PC-3 (cell line): ENCODE measurements around the gene E2F2. TPM values are rescaled to one million over a fixed set of nuclear protein-coding genes. Genes with fewer than 3 reads are reported as not detected.

ENCODE experiments used
- ATAC-seq: fragments of 200-7000 bp; cut with Tn5 transposase; 2 replicates; pipeline ENCODE4 v1.9.1; 2020; ENCODE audit warnings: mild to moderate bottlenecking, moderate library complexity
- BruUV-seq: library from RNA; stranded (reverse); fragments of 400-500 nt; replicated peaks from 2 replicates; lab custom pipeline; 2021; lab: Mats Ljungman, UMichigan
- CTCF ChIA-PET: fragments of 300-600 bp; sonication (Branson Sonifier 250); formaldehyde crosslinking; loops from one replicate; lab custom pipeline; 2022; ENCODE audit warnings: antibody characterized with exemption; lab: Charles Lee
- POLR2A ChIA-PET: fragments of 300-600 bp; sonication (Branson Sonifier 250); formaldehyde crosslinking; loops from one replicate; lab custom pipeline; 2022; ENCODE audit warnings: antibody characterized with exemption; ENCODE audit not compliant: unreplicated experiment; lab: Charles Lee
- DNase-seq: peaks from one replicate; pipeline ENCODE4 v3.0.0-alpha.2; 2015
- H2AFZ ChIP-seq: fragments of 300-600 bp; sonication (generic); 2 replicates; pipeline ENCODE4 v1.6.0; 2016; ENCODE audit warnings: antibody characterized with exemption, low read length
- H3F3A ChIP-seq: fragments of 300-600 bp; sonication (generic); one replicate; pipeline ENCODE4 v1.6.0; 2017; ENCODE audit warnings: antibody characterized with exemption, low read length, control low read depth, mild to moderate bottlenecking; ENCODE audit not compliant: unreplicated experiment
- H3K27ac ChIP-seq: fragments of 300-600 bp; sonication (generic); 2 replicates; pipeline ENCODE4 v1.5.1; 2016; ENCODE audit warnings: mild to moderate bottlenecking, low read length
- H3K27me3 ChIP-seq: fragments of 300-600 bp; sonication (generic); 2 replicates; pipeline ENCODE4 v1.6.1; 2016; ENCODE audit warnings: low read length, mixed read lengths
- H3K36me3 ChIP-seq: fragments of 300-600 bp; sonication (generic); 2 replicates; pipeline ENCODE4 v1.6.1; 2016; ENCODE audit warnings: low read depth, mixed run types, low read length, mixed read lengths
- H3K4me1 ChIP-seq: fragments of 300-600 bp; sonication (generic); 2 replicates; pipeline ENCODE4 v1.5.1; 2016; ENCODE audit warnings: low read length; ENCODE audit not compliant: insufficient read depth
- H3K4me2 ChIP-seq: fragments of 300-600 bp; sonication (generic); 2 replicates; pipeline ENCODE4 v1.6.0; 2016; ENCODE audit warnings: low read length
- H3K4me3 ChIP-seq: fragments of 300-600 bp; sonication (generic); 2 replicates; pipeline ENCODE4 v1.5.1; 2016; ENCODE audit warnings: mild to moderate bottlenecking, low read length, mixed read lengths
- H3K79me2 ChIP-seq: fragments of 300-600 bp; sonication (generic); 2 replicates; pipeline ENCODE4 v1.6.1; 2017; ENCODE audit warnings: low read length, mixed read lengths
- H3K9ac ChIP-seq: fragments of 300-600 bp; sonication (generic); 2 replicates; pipeline ENCODE4 v1.6.0; 2016; ENCODE audit warnings: mild to moderate bottlenecking, low read length
- H3K9me2 ChIP-seq: fragments of 300-600 bp; sonication (generic); replicated peaks from 2 replicates; pipeline ENCODE4 v1.6.1; 2016; ENCODE audit warnings: mixed run types, low read length, mixed read lengths
- H3K9me3 ChIP-seq: fragments of 300-600 bp; sonication (generic); 2 replicates; pipeline ENCODE4 v1.6.1; 2016; ENCODE audit warnings: low read length, mixed read lengths
- H4K20me1 ChIP-seq: fragments of 300-600 bp; sonication (generic); 2 replicates; pipeline ENCODE4 v1.6.1; 2016; ENCODE audit warnings: low read length, mixed read lengths
- EZH2 ChIP-seq: fragments of 300-600 bp; sonication (generic); IDR thresholded peaks from one replicate; pipeline ENCODE4 v1.6.1; 2017; ENCODE audit warnings: antibody characterized with exemption, mild to moderate bottlenecking, low read length; ENCODE audit not compliant: unreplicated experiment
- EZH2phosphoT487 ChIP-seq: fragments of 300-600 bp; sonication (generic); IDR thresholded peaks from 2 replicates; pipeline ENCODE4 v1.6.1; 2018; ENCODE audit warnings: mild to moderate bottlenecking, antibody characterized with exemption, low read length, borderline replicate concordance
- intact Hi-C: fragments of 100-400 bp; cut with micrococcal nuclease; formaldehyde crosslinking; loops from 2 replicates; pipeline ENCODE4 v1.9.0; 2023
- total RNA-seq: library from RNA; depleted of rRNA; stranded (reverse); fragments of >200 nt; gene quantifications from 2 replicates; pipeline ENCODE4 v1.2.3, GENCODE V29; 2014
- TF ChIP-seq, protein P1 (sequence below): fragments of 300-600 bp; sonication (generic); conservative IDR thresholded peaks from 2 replicates; pipeline ENCODE4 v1.5.1; 2017; ENCODE audit warnings: antibody characterized with exemption, low read depth, mild to moderate bottlenecking, low read length

The E2F2 gene
- total RNA-seq, 1 experiment from 2014 or later: 7.0 TPM

DNA sequence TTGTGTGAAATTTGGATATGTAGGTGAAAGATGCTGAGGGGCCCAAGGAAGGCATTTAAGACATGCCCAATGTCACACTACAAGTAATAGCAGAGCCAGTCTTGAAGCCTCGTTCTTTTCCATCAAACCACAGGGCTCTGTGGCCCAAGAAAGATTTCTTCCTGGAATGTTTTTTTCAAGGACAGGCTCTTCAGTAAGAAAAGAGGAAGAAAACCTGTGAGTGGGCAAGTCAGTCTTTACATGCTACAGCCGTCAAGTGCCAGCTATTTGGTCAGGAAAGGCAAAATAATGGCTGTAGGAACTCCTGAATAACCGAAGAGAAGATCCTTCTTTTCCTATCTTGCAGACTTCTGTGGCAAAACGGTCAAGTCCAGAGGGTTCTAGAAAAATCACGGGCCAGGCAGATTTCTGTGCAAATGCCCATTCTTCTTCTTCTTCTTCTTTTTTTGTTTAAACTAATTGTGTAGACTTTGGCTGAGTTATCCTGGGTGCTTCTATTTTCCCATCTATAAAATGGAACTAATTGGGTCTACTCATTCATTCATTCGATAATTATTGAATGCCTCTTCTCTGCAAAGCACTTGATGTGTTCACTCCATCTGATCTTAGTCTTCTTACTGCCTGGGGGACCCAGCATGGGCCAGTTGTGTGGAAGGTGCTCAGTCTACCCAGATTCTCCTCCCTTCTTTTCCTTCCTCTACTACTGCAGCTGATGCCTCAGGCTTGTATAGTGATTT, 30.2 kb upstream of the E2F2 start:
- peak overlapping the region; percentile 68; the same call in 1 of the 2 replicates for H3K4me2 ChIP-seq
- peak overlapping the region; percentile 71 for H3K27ac ChIP-seq
- no peak overlapping the region for H3K4me3 ChIP-seq
- H3K9ac ChIP-seq: no peak overlapping the region; the same call in 1 of the 2 replicates
- CTCF ChIA-PET: no interaction called here
- H3K9me3 ChIP-seq: no peaks in the 10 kb centered on the region
- POLR2A ChIA-PET: interaction anchor here (0.6 kb wide), 1 partner anchor 16 kb away, joined by 10 read pairs; no protein-coding TSS in a partner anchor
- no peaks in the 10 kb centered on the region for H4K20me1 ChIP-seq
- ATAC-seq (no peak), DNase-seq (no peak)
- H3K9me2 ChIP-seq: no peaks in the 10 kb centered on the region
- H3K79me2 ChIP-seq: peaks cover 11% of the 10 kb centered on the region; the same call in 1 of the 2 replicates
- TF ChIP-seq EZH2: no peak
- TF ChIP-seq, protein P1, sequence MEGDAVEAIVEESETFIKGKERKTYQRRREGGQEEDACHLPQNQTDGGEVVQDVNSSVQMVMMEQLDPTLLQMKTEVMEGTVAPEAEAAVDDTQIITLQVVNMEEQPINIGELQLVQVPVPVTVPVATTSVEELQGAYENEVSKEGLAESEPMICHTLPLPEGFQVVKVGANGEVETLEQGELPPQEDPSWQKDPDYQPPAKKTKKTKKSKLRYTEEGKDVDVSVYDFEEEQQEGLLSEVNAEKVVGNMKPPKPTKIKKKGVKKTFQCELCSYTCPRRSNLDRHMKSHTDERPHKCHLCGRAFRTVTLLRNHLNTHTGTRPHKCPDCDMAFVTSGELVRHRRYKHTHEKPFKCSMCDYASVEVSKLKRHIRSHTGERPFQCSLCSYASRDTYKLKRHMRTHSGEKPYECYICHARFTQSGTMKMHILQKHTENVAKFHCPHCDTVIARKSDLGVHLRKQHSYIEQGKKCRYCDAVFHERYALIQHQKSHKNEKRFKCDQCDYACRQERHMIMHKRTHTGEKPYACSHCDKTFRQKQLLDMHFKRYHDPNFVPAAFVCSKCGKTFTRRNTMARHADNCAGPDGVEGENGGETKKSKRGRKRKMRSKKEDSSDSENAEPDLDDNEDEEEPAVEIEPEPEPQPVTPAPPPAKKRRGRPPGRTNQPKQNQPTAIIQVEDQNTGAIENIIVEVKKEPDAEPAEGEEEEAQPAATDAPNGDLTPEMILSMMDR: no peak
- no peak for TF ChIP-seq EZH2phosphoT487
- no peaks in the 10 kb centered on the region for H3K27me3 ChIP-seq
- H3F3A ChIP-seq: no peaks in the 10 kb centered on the region
- H3K4me1 ChIP-seq: peaks cover 49% of the 10 kb centered on the region
- intact Hi-C loops: no loop called here
- no TSS peak for BruUV-seq
- H3K36me3 ChIP-seq: no peaks in the 10 kb centered on the region
- H2AFZ ChIP-seq: no peak overlapping the region

DNA sequence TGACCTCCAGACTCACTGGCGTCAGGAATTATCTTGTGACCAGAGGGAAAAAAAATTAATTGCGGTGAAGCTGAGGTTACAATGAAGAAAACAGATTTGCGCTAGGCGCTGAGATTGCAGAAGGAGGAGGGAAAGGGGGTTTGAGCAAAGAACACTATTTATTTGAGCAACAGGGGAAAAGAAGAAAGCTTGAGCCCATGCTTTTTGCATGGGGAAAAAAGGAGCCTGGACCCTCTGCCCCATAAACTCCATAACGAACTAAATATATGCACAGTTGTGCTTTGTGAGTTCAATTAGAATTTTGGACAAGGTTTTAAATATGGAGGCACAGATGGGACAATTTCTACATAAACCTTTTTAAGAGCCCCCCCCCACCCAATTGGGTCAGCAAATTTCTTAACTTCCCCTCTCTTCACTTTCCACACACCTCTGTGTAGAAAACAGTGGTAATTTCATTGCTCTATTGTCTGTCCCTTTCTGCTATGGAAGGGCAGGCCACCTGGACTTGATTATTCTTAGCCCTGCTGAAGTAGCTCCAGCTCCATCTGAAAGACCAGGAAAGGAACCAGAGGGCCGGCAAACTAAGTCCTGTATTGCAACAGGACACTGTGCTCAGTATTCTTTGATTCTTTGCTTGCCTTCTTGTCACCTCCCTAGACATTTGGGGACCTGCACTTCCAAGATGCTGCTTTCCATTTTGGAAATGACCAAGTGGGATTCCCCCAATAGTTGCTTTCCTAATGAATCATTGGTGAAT, 29.1 kb upstream of the E2F2 start:
- POLR2A ChIA-PET: interaction anchor here (0.6 kb wide), 1 partner anchor 218 kb away, joined by 3 read pairs; the partner anchor contains the start of gene PITHD1
- Histone ChIP-seq H3K36me3 (no peaks in the 10 kb centered on the region), H3K4me3 (peak overlapping the region; percentile 82), H3K9me2 (no peaks in the 10 kb centered on the region), H2AFZ (peak overlapping the region; percentile 57), H3K79me2 (peaks cover 11% of the 10 kb centered on the region; the same call in 1 of the 2 replicates), H3K27me3 (no peaks in the 10 kb centered on the region), H3K4me1 (peaks cover 60% of the 10 kb centered on the region), H3K9me3 (no peaks in the 10 kb centered on the region), H3K4me2 (peak overlapping the region; percentile 92), H3K9ac (peak overlapping the region; percentile 57), H4K20me1 (no peaks in the 10 kb centered on the region), H3F3A (no peaks in the 10 kb centered on the region), H3K27ac (peak overlapping the region; percentile 33; the same call in 1 of the 2 replicates)
- BruUV-seq: TSS peak; percentile 49
- DNase-seq: no peak
- intact Hi-C loops: loop anchor here (5.0 kb wide), 2 partner anchors 32 to 77 kb away; no protein-coding TSS in a partner anchor
- ATAC-seq: no peak
- TF ChIP-seq EZH2: no peak
- TF ChIP-seq, protein P1: no peak
- TF ChIP-seq EZH2phosphoT487: no peak
- CTCF ChIA-PET: interaction anchor here (1.6 kb wide), 1 partner anchor 75 kb away, joined by 8 read pairs; no protein-coding TSS in a partner anchor
